Activated CD8-positive, alpha-beta T cell treated with anti-CD3 and anti-CD28 coated beads, Interleukin-2, amount 10 ng/mL, durations not matched to agents 7 days and 5 days (primary cell): ENCODE results near the gene GHR. TPM values are rescaled to one million over a fixed set of nuclear protein-coding genes. Genes with fewer than 3 reads are reported as not detected.
"Not testable (repeated sequence)": the region's sequence is repeated elsewhere in the genome, so short reads cannot be mapped to it uniquely, and the experiment has no call there.

Experiments
- ATAC-seq: fragments of 150-1000 bp; cut with Tn5 transposase; one replicate; pipeline ENCODE4 v1.10.0; 2021; ENCODE audit warnings: moderate library complexity
- CTCF ChIA-PET: fragments of 350-600 bp; sonication (Branson Sonifier 250); formaldehyde crosslinking; loops from one replicate; lab custom pipeline; 2021; ENCODE audit warnings: antibody characterized with exemption; lab: Charles Lee
- POLR2A ChIA-PET: fragments of 350-600 bp; sonication (Branson Sonifier 250); formaldehyde crosslinking; loops from one replicate; lab custom pipeline; 2021; ENCODE audit warnings: antibody characterized with exemption; lab: Charles Lee
- DNase-seq: peaks from one replicate; pipeline ENCODE4 v3.0.0-alpha.2; 2020
- H3K27ac Mint-ChIP-seq: one replicate; pipeline ENCODE4 v1.8.0; 2021; ENCODE audit warnings: mild to moderate bottlenecking, mixed read lengths
- H3K27me3 Mint-ChIP-seq: one replicate; pipeline ENCODE4 v1.8.0; 2021; ENCODE audit warnings: low read depth, mixed read lengths
- H3K36me3 Mint-ChIP-seq: one replicate; pipeline ENCODE4 v1.8.0; 2021; ENCODE audit warnings: low read depth, mixed read lengths
- H3K4me1 Mint-ChIP-seq: one replicate; pipeline ENCODE4 v1.8.0; 2021; ENCODE audit warnings: low read depth, mixed read lengths
- H3K4me3 Mint-ChIP-seq: one replicate; pipeline ENCODE4 v1.8.0; 2021; ENCODE audit warnings: mild to moderate bottlenecking, mixed read lengths
- H3K9me3 Mint-ChIP-seq: one replicate; pipeline ENCODE4 v1.8.0; 2022; ENCODE audit warnings: mixed read lengths; ENCODE audit not compliant: insufficient read depth
- total RNA-seq, 2 experiments: library from RNA; stranded (reverse); gene quantifications; one replicate each; pipeline ENCODE4 v1.2.3, GENCODE V29; 2021

The GHR gene
- total RNA-seq, 2 experiments from 2014 or later, result not detected

GRCh38 chr5:42666869-42667268 lies 243.6 kb downstream of the GHR start:
- H3K36me3 Mint-ChIP-seq, result no peaks in the 10 kb centered on the region
- POLR2A ChIA-PET, result no interaction called here

DNA sequence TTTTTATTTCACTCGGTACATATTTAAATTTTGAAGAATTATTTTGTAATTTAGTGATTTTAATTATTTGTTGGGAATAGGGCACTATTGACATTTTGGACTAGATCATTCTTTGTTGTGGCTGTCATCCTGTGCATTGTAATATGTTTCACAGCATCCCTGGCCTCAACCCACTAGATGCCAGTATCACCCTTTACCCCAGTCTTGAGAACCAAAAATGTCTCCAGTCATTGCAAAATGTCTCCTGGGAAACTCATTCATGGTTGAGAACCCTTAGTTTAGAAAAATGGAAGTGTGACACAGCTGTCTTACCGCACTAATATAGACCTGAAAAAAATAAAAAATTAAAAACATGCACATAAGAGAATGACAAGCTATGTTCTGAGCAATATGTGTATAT lies 245.0 kb downstream of the GHR start:
- POLR2A ChIA-PET, result no interaction called here
- no peak for DNase-seq
- Mint-ChIP-seq H3K4me3 (no peak overlapping the region), H3K9me3 (no peaks in the 10 kb centered on the region), H3K36me3 (no peaks in the 10 kb centered on the region), H3K27me3 (no peaks in the 10 kb centered on the region), H3K27ac (no peak overlapping the region), H3K4me1 (no peaks in the 10 kb centered on the region)
- CTCF ChIA-PET, result interaction anchor here (1.1 kb wide), 1 partner anchor 83 kb away, joined by 3 read pairs; no protein-coding TSS in a partner anchor
- ATAC-seq, result no peak

More at GRCh38 chr5:42666869-42667268, 243.6 kb downstream of the GHR start:
- H3K9me3 Mint-ChIP-seq, result no peaks in the 10 kb centered on the region
- no peak overlapping the region for H3K4me3 Mint-ChIP-seq
- H3K27me3 Mint-ChIP-seq, result no peaks in the 10 kb centered on the region
- no peak overlapping the region for H3K27ac Mint-ChIP-seq
- DNase-seq (no peak), ATAC-seq (no peak)
- no peaks in the 10 kb centered on the region for H3K4me1 Mint-ChIP-seq
- CTCF ChIA-PET, result interaction anchor here (0.8 kb wide), 1 partner anchor 9 kb away, joined by 3 read pairs; no protein-coding TSS in a partner anchor

DNA sequence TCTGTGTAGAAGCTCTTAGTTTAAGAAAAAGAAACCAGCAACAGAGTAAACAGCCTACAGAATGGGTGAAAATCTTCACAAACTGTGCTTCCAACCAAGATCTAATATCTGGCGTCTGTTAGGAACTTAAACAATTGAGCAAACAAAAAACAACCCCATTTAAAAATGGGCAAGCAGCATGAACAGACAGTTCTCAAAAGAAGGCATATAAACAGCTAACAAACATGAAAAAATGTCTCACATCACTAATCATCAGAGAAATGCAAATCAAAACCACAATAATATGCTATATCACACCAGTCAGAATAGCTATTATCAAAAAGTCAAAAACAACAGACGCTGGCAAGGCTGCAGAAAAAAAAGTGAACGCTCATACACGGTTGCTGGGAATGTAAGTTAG lies 249.7 kb downstream of the GHR start:
- Mint-ChIP-seq H3K27ac (no peak overlapping the region), H3K4me3 (no peak overlapping the region), H3K27me3 (peaks cover 3% of the 10 kb centered on the region), H3K4me1 (no peaks in the 10 kb centered on the region), H3K9me3 (no peaks in the 10 kb centered on the region), H3K36me3 (no peaks in the 10 kb centered on the region)
- ChIA-PET POLR2A (no interaction called here), CTCF (no interaction called here)
- no peak for DNase-seq
- no peak for ATAC-seq

- H3K4me1 Mint-ChIP-seq, result no peaks in the 10 kb centered on the region
- ChIA-PET CTCF (no interaction called here), POLR2A (no interaction called here)
- H3K27ac Mint-ChIP-seq, result no peak overlapping the region
- H3K27me3 Mint-ChIP-seq, result peaks cover 3% of the 10 kb centered on the region
- no peaks in the 10 kb centered on the region for H3K9me3 Mint-ChIP-seq
- no peak for DNase-seq
- H3K4me3 Mint-ChIP-seq, result no peak overlapping the region
- H3K36me3 Mint-ChIP-seq, result no peaks in the 10 kb centered on the region
- ATAC-seq, result no peak
Observed at GRCh38 chr5:42675602-42676001, 252.4 kb downstream of the GHR start.

- no peaks in the 10 kb centered on the region for H3K36me3 Mint-ChIP-seq
- CTCF ChIA-PET, result no interaction called here
Observed at GRCh38 chr5:42676362-42676761, 253.1 kb downstream of the GHR start.

GRCh38 chr5:42677156-42677842 lies 254.1 kb downstream of the GHR start:
- Mint-ChIP-seq H3K9me3 (no peaks in the 10 kb centered on the region), H3K27ac (no peak overlapping the region), H3K4me3 (no peak overlapping the region), H3K36me3 (no peaks in the 10 kb centered on the region), H3K27me3 (peaks cover 3% of the 10 kb centered on the region), H3K4me1 (no peaks in the 10 kb centered on the region)
- DNase-seq (no peak), ATAC-seq (no peak)
- ChIA-PET POLR2A (no interaction called here), CTCF (no interaction called here)

More at GRCh38 chr5:42676362-42676761, 253.1 kb downstream of the GHR start:
- Mint-ChIP-seq H3K27me3 (peaks cover 3% of the 10 kb centered on the region), H3K4me1 (no peaks in the 10 kb centered on the region), H3K4me3 (no peak overlapping the region), H3K27ac (no peak overlapping the region), H3K9me3 (no peaks in the 10 kb centered on the region)
- POLR2A ChIA-PET, result interaction anchor here (0.6 kb wide), 1 partner anchor 84 kb away, joined by 4 read pairs; no protein-coding TSS in a partner anchor
- ATAC-seq, result no peak
- DNase-seq, result no peak

- CTCF ChIA-PET, result no interaction called here
- ATAC-seq (no peak), DNase-seq (no peak)
- no peak overlapping the region for H3K4me3 Mint-ChIP-seq
- H3K27me3 Mint-ChIP-seq, result no peaks in the 10 kb centered on the region
- no peaks in the 10 kb centered on the region for H3K4me1 Mint-ChIP-seq
- H3K36me3 Mint-ChIP-seq, result no peaks in the 10 kb centered on the region
- H3K27ac Mint-ChIP-seq, result no peak overlapping the region
- H3K9me3 Mint-ChIP-seq, result no peaks in the 10 kb centered on the region
- POLR2A ChIA-PET, result no interaction called here
Observed at GRCh38 chr5:42680046-42680445, 256.8 kb downstream of the GHR start.

DNA sequence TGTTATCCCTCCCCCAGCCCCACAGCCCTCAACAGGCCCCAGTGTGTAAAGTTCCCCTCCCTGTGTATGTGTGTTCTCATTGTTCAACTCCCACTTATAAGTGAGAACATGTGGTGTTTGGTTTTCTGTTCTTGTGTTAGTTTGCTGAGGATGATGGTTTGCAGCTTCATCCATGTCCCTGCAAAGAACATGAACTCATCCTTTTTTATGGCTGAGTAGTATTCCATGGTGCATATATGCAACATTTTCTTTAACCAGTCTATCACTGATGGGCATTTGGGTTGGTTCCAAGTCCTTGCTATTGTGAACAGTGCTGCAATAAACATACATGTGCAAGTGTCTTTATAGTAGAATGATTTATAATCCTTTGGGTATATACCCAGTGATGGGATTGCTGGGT lies 261.8 kb downstream of the GHR start:
- H3K36me3 Mint-ChIP-seq, POLR2A ChIA-PET, H3K27me3 Mint-ChIP-seq, H3K4me1 Mint-ChIP-seq, H3K4me3 Mint-ChIP-seq, H3K27ac Mint-ChIP-seq, CTCF ChIA-PET, ATAC-seq, H3K9me3 Mint-ChIP-seq, DNase-seq: not testable (repeated sequence)

- DNase-seq (no peak), ATAC-seq (no peak)
- H3K27ac Mint-ChIP-seq, result no peak overlapping the region
- no peak overlapping the region for H3K4me3 Mint-ChIP-seq
- CTCF ChIA-PET, result interaction anchor here (1.3 kb wide), 1 partner anchor 56 kb away, joined by 3 read pairs; no protein-coding TSS in a partner anchor
- POLR2A ChIA-PET, result no interaction called here
- no peaks in the 10 kb centered on the region for H3K36me3 Mint-ChIP-seq
- no peaks in the 10 kb centered on the region for H3K27me3 Mint-ChIP-seq
- no peaks in the 10 kb centered on the region for H3K4me1 Mint-ChIP-seq
- H3K9me3 Mint-ChIP-seq, result peaks cover 3% of the 10 kb centered on the region
Observed at GRCh38 chr5:42689391-42689790, 266.2 kb downstream of the GHR start.

DNA sequence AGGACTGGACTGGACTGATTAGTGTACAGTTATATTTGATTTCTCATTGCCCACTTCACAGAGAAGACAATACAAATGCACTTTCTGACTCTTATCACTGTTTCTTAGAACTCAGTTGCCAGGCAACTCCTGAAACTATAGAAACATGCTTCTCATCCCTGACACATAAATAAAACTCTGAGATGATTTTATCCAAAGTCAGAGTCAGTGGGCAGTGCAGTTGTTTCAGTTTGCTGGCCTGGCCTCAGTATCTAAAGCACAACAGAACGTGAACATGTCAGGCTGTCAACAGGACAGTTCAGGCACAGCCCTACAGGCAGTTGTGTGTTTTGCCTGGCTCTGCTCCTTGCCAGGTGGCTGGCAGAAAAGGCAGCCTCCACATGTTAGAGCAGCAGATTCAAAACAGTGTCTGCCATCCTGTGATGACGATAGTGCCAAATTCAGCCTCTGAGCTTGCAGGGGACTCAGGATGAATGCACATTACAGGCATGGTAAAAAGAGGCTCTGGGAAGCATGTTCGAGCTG lies 268.2 kb downstream of the GHR start:
- DNase-seq, result no peak
- ChIA-PET POLR2A (no interaction called here), CTCF (no interaction called here)
- H3K27me3 Mint-ChIP-seq, result no peaks in the 10 kb centered on the region
- no peak for ATAC-seq
- H3K27ac Mint-ChIP-seq, result no peak overlapping the region
- no peak overlapping the region for H3K4me3 Mint-ChIP-seq
- H3K4me1 Mint-ChIP-seq, result no peaks in the 10 kb centered on the region
- peaks cover under 1% of the 10 kb centered on the region for H3K9me3 Mint-ChIP-seq
- H3K36me3 Mint-ChIP-seq, result no peaks in the 10 kb centered on the region

DNA sequence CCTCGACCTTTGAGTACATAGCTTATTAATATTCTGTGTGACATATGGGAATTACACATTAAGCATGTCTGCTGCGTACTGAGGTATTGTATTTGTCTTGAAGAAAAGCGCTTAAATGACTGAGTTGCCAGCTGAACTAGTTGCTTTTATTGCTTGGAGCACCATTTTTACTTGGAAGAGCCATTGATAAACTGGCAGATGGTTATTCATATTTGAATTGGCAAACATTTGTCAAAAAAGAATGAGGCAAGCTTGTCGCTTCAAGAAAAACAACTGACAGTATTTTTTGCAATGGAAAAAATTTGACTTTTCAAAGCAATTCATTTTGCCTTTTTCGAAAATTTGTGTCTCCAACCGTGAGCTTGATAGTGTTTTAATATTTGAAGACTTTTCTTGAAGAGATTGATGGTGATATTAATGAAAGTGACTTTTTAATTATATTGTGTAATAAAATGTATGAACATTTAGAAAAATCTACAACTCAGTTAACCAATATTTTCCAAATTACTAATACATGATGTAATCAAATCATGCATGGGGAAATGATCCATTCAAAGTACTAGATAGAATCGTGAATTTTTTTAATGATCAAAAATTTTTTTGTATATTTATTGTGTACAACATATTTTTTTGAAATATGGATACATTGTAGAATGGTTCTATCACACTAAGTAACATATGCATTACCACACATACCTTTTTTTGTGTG lies 278.3 kb downstream of the GHR start:
- DNase-seq (no peak), ATAC-seq (no peak)
- no peak overlapping the region for H3K4me3 Mint-ChIP-seq
- POLR2A ChIA-PET, result no interaction called here
- CTCF ChIA-PET, result no interaction called here
- H3K27ac Mint-ChIP-seq, result no peak overlapping the region
- no peaks in the 10 kb centered on the region for H3K4me1 Mint-ChIP-seq
- no peaks in the 10 kb centered on the region for H3K9me3 Mint-ChIP-seq
- no peaks in the 10 kb centered on the region for H3K36me3 Mint-ChIP-seq
- peaks cover 11% of the 10 kb centered on the region for H3K27me3 Mint-ChIP-seq

- ATAC-seq, result no peak
- H3K4me1 Mint-ChIP-seq, result no peaks in the 10 kb centered on the region
- no peak for DNase-seq
- no peak overlapping the region for H3K4me3 Mint-ChIP-seq
- H3K9me3 Mint-ChIP-seq, result no peaks in the 10 kb centered on the region
- ChIA-PET CTCF (no interaction called here), POLR2A (no interaction called here)
- peaks cover 11% of the 10 kb centered on the region for H3K27me3 Mint-ChIP-seq
- H3K27ac Mint-ChIP-seq, result no peak overlapping the region
- H3K36me3 Mint-ChIP-seq, result no peaks in the 10 kb centered on the region
Observed at GRCh38 chr5:42703238-42703637, 280.0 kb downstream of the GHR start.
